Common myeloid progenitor, CD34-positive (primary cell): ENCODE results near the gene SLC23A3.
A peak's percentile ranks its signal among the peaks of the same experiment; 100 is the strongest.

Experiments
- CTCF ChIA-PET: fragments of 350-600 bp; sonication (Branson Sonifier 250); formaldehyde crosslinking; loops from one replicate; lab custom pipeline; 2021; ENCODE audit warnings: antibody characterized with exemption; lab: Charles Lee
- POLR2A ChIA-PET: fragments of 350-600 bp; sonication (Branson Sonifier 250); formaldehyde crosslinking; loops from one replicate; lab custom pipeline; 2021; ENCODE audit warnings: antibody characterized with exemption; lab: Charles Lee
- DNase-seq, 3 donors: peaks; one replicate each; pipeline versions ENCODE4 v3.0.0 to v3.0.0-alpha.2; 2013
- H3K27ac ChIP-seq, 2 experiments: 1 replicate in 1 of 2; 2 replicates in 1 of 2; pipeline ENCODE4 v1.7.0; 2013; ENCODE audit warnings: inconsistent platforms in 2 of 2, low read length in 2 of 2, mild to moderate bottlenecking in 2 of 2, low read depth in 1 of 2, moderate library complexity in 1 of 2; ENCODE audit not compliant: severe bottlenecking in 2 of 2, insufficient read depth in 1 of 2, poor library complexity in 1 of 2
- H3K27me3 ChIP-seq, 5 experiments: replicated peaks in 2 of 5; 1 replicate in 3 of 5; 2 replicates in 2 of 5; pipeline versions ENCODE4 v1.6.1 to v1.7.0; 2013; ENCODE audit warnings: low read length in 4 of 5, mild to moderate bottlenecking in 2 of 5, moderate library complexity in 2 of 5, inconsistent platforms in 1 of 5; ENCODE audit not compliant: insufficient read depth in 5 of 5, control insufficient read depth in 4 of 5
- H3K36me3 ChIP-seq, 4 experiments: 1 replicate in 2 of 4; 2 replicates in 2 of 4; pipeline versions ENCODE4 v1.6.1 to v1.7.0; 2013; ENCODE audit warnings: low read length in 3 of 4, control low read depth in 1 of 4, mild to moderate bottlenecking in 1 of 4; ENCODE audit not compliant: control insufficient read depth in 4 of 4, insufficient read depth in 4 of 4
- H3K4me1 ChIP-seq, 4 experiments: 1 replicate in 3 of 4; 2 replicates in 1 of 4; pipeline versions ENCODE4 v1.6.1 to v1.7.1; 2013; ENCODE audit warnings: low read length in 3 of 4, mild to moderate bottlenecking in 3 of 4, control low read depth in 1 of 4, inconsistent platforms in 1 of 4, moderate library complexity in 1 of 4; ENCODE audit not compliant: control insufficient read depth in 4 of 4, insufficient read depth in 4 of 4; ENCODE audit errors: control extremely low read depth in 1 of 4
- H3K4me3 ChIP-seq, 7 experiments: 1 replicate in 4 of 7; 2 replicates in 3 of 7; pipeline versions ENCODE4 v1.5.1 to v1.7.0; 2013; ENCODE audit warnings: mild to moderate bottlenecking in 7 of 7, low read length in 6 of 7, moderate library complexity in 6 of 7, inconsistent platforms in 2 of 7, low read depth in 2 of 7, control low read depth in 1 of 7; ENCODE audit not compliant: insufficient read depth in 4 of 7, control insufficient read depth in 1 of 7; ENCODE audit errors: extremely low read depth in 1 of 7
- H3K9me3 ChIP-seq, 5 experiments: 1 replicate in 4 of 5; 2 replicates in 1 of 5; pipeline versions ENCODE4 v1.6.1 to v1.7.1; 2013; ENCODE audit warnings: low read length in 4 of 5, mild to moderate bottlenecking in 2 of 5, inconsistent platforms in 1 of 5, low read depth in 1 of 5, moderate library complexity in 1 of 5; ENCODE audit not compliant: control insufficient read depth in 4 of 5, insufficient read depth in 2 of 5; ENCODE audit errors: control extremely low read depth in 1 of 5
- WGBS: methylation state at CpG from one replicate; pipeline ENCODE4 v1.1.5; 2013; ENCODE audit not compliant: insufficient coverage; 5-methylcytosine and 5-hydroxymethylcytosine counted together

The SLC23A3 gene

GRCh38 chr2:219209236-219210195 lies 39.7 kb upstream of the SLC23A3 start:
- Histone ChIP-seq H3K27ac (peak overlapping the region; percentile 62 to 69), H3K4me1 (peaks cover 23 to 52% (median 51%) of the 10 kb centered on the region in 4 experiments), H3K4me3 (peak overlapping the region in 3 of 7 experiments; percentile 31 to 53 (median 32)), H3K9me3 (no peaks in the 10 kb centered on the region), H3K27me3 (no peaks in the 10 kb centered on the region), H3K36me3 (peaks cover 2 to 25% (median 14%) of the 10 kb centered on the region in 4 experiments)
- DNase-seq, result peak; percentile 28 to 64 (median 43)
- WGBS, result 8% methylated on average over 8 of the region's 18 CpGs
- ChIA-PET CTCF (interaction anchor here (0.8 to 17.2 kb wide), 7 partner anchors 8 to 51 kb away, joined by 3 to 238 read pairs (median 12); partner anchors contain the start of genes ABCB6, CNPPD1, NHEJ1 and SLC23A3), POLR2A (interaction anchor here (0.6 kb wide), 1 partner anchor 38 kb away, joined by 3 read pairs; no protein-coding TSS in a partner anchor)

DNA sequence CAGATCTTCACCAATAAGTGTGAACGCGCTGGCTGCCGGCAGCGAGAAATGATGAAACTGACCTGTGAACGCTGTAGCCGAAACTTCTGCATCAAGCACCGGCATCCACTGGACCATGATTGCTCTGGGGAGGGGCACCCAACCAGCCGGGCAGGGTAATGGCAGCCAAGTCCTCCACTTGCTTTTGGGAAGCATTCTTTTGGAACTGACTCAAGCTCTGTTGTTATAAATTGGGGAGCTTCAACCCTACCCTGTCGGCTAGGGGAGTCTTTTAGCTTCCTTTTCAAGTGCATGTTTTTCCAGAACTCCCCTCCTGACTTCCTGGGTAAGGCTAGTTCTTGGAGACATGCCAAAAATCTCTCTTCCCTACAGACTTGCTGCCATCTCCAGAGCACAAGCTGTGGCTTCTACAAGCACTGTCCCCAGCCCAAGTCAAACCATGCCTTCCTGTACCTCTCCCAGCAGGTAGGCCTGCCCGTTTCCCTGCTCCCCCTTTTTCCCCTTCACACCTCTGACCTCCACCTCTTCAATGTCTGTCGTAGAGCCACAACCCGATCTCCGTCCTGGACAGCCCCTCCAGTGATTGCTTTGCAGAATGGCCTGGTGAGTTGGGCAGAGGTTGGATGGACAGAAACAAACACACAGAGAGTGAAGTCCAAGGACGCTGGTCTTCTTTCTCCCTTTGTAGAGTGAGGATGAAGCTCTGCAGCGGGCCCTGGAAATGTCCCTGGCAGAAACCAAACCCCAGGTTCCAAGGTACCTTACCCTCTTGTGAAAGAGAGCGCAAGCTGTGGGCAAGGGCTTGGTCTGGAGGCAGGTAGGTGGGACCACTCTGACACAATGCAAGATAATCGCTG lies 38.3 kb upstream of the SLC23A3 start:
- peak overlapping the region in 6 of 7 experiments; percentile 33 to 90 (median 76) for H3K4me3 ChIP-seq
- 81% methylated on average over 11 of the region's 17 CpGs for WGBS
- peak overlapping the region in 1 of 2 experiments; percentile 69 for H3K27ac ChIP-seq
- ChIA-PET CTCF (interaction anchor here (0.9 to 17.2 kb wide), 11 partner anchors 9 to 87 kb away, joined by 3 to 238 read pairs (median 4); partner anchors contain the start of genes ABCB6, CNPPD1, NHEJ1 and SLC23A3), POLR2A (no interaction called here)
- DNase-seq, result no peak
- no peaks in the 10 kb centered on the region for H3K27me3 ChIP-seq
- no peaks in the 10 kb centered on the region for H3K9me3 ChIP-seq
- peaks cover 2 to 25% (median 6%) of the 10 kb centered on the region in 4 experiments for H3K36me3 ChIP-seq
- H3K4me1 ChIP-seq, result peaks cover 23 to 52% (median 51%) of the 10 kb centered on the region in 4 experiments

DNA sequence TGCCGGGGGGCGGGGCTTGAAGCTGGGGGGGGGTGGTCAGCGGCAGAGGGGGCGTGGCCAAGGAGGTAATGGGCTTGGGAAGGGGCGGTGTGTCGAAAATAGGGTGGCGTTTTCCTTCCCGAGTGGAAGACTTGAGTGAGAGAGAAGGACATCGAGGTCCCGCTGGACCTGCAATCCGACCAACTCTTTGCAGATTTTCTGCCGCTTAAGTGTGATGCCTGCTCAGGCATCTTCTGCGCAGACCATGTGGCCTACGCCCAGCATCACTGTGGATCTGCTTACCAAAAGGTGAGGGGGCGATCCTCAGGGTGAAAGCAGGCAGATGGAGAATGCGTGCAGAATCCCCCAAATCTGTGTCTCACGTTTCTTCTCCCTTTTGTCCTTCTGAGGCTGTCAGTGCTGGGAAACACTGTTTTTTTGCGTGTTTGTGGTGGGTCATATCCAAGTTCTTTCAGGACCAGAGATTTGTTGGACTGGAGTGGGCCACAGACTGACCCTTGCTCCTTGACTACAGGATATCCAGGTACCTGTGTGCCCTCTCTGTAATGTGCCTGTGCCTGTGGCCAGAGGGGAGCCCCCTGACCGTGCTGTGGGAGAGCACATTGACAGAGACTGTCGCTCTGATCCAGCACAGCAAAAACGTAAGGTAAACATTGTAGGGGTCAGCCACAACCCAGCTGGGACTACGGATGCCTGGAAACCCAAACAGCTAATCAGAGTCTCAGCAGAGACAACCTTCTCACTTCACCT lies 37.5 kb upstream of the SLC23A3 start:
- Histone ChIP-seq H3K9me3 (no peaks in the 10 kb centered on the region), H3K4me3 (peak overlapping the region in 6 of 7 experiments; percentile 61 to 90 (median 76)), H3K36me3 (peaks cover 0 to 25% (median 4%) of the 10 kb centered on the region in 4 experiments), H3K27ac (peak overlapping the region; percentile 34 to 89), H3K27me3 (no peaks in the 10 kb centered on the region), H3K4me1 (peaks cover 23 to 52% (median 51%) of the 10 kb centered on the region in 4 experiments)
- DNase-seq, result no peak
- ChIA-PET CTCF (interaction anchor here (0.6 to 17.2 kb wide), 11 partner anchors 11 to 88 kb away, joined by 3 to 238 read pairs (median 4); partner anchors contain the start of genes ABCB6, CNPPD1, NHEJ1 and SLC23A3), POLR2A (interaction anchor here (1.3 to 1.8 kb wide), 2 partner anchors 22 to 36 kb away, joined by 4 to 6 read pairs; partner anchors contain the start of genes ANKZF1 and ATG9A)
- 25% methylated on average over 17 of the region's 22 CpGs for WGBS

- H3K27ac ChIP-seq, result peak within 1 kb of the TSS; percentile 46 to 89
- peak; percentile 94 to 98 (median 97) for DNase-seq
- under 1% methylated on average over 42 of the region's 76 CpGs for WGBS
- peaks cover 0 to 25% (median 4%) of the 10 kb centered on the region in 4 experiments for H3K36me3 ChIP-seq
- ChIA-PET POLR2A (interaction anchor here (1.3 to 1.8 kb wide), 3 partner anchors 23 to 48 kb away, joined by 4 to 6 read pairs (median 4); partner anchors contain the start of genes ANKZF1 and ATG9A), CTCF (interaction anchor here (0.6 to 17.2 kb wide), 11 partner anchors 10 to 320 kb away, joined by 3 to 238 read pairs (median 4); partner anchors contain the start of genes CNPPD1, NHEJ1 and SLC23A3)
- peaks cover 23 to 52% (median 51%) of the 10 kb centered on the region in 4 experiments for H3K4me1 ChIP-seq
- H3K4me3 ChIP-seq, result peak within 1 kb of the TSS; percentile 38 to 90 (median 78)
- no peaks in the 10 kb centered on the region for H3K9me3 ChIP-seq
- H3K27me3 ChIP-seq, result no peaks in the 10 kb centered on the region
Measured at GRCh38 chr2:219206328-219207133, 36.7 kb upstream of the SLC23A3 start, which contains the start of gene ZFAND2B. Gene ZFAND2B (plus strand): TSS chr2:219206782. CDS start chr2:219206988, 206 bp downstream.

DNA sequence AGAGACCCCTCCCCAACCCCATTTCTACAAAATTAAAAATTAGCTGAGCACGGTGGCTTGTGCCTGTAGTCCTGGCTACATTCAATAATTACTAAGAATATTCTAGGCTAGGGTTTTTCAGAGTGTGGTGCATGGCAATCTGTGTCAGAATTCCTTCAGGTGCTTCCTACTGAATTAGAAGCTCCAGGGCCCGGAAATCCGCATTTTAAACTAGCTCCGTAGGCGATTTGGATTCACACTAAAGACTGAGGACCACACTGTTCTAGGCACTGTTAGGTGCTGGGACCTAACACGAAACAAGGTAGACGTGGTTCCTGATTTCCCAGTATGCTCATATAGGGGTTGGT lies 36.1 kb upstream of the SLC23A3 start:
- Histone ChIP-seq H3K4me1 (peaks cover 23 to 47% (median 46%) of the 10 kb centered on the region in 4 experiments), H3K27me3 (no peaks in the 10 kb centered on the region), H3K36me3 (peaks cover 0 to 25% (median 4%) of the 10 kb centered on the region in 4 experiments), H3K4me3 (peak overlapping the region; percentile 38 to 90 (median 78)), H3K9me3 (no peaks in the 10 kb centered on the region), H3K27ac (peak overlapping the region in 1 of 2 experiments; percentile 89)
- POLR2A ChIA-PET, result interaction anchor here (1.3 to 1.8 kb wide), 3 partner anchors 23 to 49 kb away, joined by 4 to 6 read pairs (median 4); partner anchors contain the start of genes ANKZF1 and ATG9A
- no peak for DNase-seq
- CTCF ChIA-PET, result interaction anchor here (0.6 to 17.2 kb wide), 10 partner anchors 11 to 319 kb away, joined by 3 to 238 read pairs (median 4); partner anchors contain the start of genes CNPPD1, NHEJ1 and SLC23A3
- 19% methylated on average over 6 of the region's 7 CpGs for WGBS
